GM19239 (cell line): ENCODE results near the gene MEN1.

Experiments
- DNase-seq: peaks from one replicate; pipeline ENCODE4 v3.0.0; 2011; ENCODE audit warnings: low spot score; ENCODE audit not compliant: insufficient read length
- FAIRE-seq: peaks from 2 replicates; lab custom pipeline; 2011; peaks lifted over from hg19 to GRCh38; lab: Jason Lieb, UNC

Gene MEN1

DNA sequence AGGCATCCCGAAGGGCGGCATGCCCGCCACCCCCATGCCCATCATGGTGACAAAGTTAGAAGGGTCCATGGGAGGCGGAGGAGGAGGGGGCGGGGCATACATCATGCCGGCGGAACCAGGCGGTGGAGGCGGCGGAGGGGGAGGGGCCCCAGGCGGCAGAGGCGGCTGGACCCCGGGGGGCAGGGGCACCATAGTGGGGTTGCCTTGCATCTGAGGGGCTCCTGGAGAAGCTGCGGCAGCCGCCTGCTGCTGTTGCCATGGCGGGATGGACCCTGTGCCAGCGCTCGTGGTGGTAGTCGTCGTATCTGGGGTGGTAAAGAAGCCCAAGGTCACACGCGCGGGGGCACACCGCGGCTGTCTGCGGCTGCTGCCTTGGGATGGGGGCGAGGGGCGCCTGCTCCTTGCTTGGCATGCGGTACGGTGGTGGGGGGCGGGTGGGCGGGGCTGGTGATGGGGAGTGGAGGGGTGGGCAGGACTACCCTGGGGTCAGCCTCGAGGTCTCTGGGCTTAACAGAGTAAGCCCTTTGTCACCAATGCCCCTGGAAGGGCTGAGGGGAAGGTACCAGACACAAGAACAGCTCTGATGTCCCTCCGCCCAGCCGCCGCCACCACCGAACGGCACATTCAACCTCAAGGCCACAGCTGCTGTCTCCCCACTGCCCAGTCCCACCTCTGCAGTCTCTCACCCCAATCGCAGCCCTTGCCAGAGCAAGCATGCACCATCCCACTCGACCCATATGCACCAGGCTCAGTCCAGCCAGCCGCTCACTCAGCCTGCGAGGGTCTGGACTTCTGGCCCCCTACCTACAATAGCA, 44.3 kb downstream of the MEN1 start:
- FAIRE-seq (no peak), DNase-seq (no peak)

DNA sequence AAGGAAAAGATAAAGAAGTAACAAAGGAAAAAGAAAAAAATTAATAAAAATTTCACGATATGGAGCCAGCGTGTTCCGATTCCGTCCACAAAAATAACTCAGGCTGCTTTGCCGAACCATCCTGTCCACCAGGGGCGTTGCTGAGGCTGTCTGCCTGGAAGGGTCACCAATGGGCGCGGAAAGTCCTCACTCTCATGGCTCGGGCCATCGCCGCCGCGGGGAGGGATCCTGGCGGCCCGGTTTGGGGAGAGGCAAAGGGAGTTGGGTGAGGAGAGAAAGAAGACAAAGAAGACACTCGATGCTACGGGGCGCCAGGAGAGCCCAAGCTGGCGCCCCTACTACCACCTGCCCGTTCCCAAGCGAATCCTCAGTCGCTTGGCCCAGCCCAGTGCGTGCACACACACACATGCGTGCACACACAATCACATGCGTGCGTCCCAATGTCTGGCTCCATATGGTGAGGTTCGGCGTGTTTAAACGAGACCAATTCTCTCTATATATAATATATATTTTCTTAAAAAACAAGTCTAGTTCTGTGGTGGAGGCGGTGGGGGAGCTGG, 45.0 kb downstream of the MEN1 start:
- FAIRE-seq = no peak
- DNase-seq = no peak

DNA sequence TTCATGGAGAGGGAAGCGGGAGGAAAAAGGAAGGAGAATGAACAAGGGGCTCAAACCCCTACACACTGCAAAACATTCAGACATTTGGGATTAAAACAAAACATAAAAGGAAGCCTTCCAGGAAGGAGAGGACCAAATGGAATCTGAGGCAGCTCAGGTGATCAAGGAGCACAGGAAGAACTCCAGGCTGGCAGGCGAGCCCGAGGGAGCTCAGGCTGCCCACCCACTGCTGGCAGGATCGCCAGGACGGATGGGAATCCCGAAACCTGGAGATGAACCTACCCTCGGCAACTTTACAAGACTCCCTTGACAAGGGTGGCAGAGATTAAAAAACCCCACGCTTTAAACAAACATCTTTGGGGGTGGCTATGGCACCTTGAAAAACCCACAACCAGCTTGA, 45.6 kb downstream of the MEN1 start:
- FAIRE-seq (peak; percentile 39), DNase-seq (no peak)

DNA sequence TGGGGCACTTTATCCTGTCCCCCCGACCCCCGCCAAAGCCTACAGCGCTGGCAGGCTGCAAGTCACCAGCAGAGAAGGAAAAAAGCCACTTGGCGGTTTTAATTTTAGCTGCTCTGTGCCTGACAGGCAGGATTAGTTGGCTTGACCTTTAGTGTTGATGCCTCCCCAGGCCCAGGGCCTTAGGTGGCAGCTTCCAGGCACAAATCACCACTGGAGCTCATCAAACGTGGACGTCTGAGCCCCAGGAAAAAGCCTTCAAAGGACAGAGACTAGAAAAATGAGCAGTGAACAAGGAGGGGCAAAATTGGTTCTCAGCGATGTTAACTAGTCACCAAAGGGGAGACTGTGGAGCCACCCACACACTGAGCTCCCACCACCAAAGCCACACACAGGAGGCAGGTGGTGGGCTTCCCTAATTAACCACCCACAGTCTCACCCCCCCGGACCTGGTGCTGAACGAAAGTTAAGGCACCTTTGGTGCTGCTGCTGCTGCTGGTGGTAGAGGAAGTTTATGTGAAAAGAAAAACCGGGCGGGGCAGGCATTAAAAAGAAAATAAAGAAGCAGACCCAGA, 46.2 kb downstream of the MEN1 start:
- no peak for FAIRE-seq

DNA sequence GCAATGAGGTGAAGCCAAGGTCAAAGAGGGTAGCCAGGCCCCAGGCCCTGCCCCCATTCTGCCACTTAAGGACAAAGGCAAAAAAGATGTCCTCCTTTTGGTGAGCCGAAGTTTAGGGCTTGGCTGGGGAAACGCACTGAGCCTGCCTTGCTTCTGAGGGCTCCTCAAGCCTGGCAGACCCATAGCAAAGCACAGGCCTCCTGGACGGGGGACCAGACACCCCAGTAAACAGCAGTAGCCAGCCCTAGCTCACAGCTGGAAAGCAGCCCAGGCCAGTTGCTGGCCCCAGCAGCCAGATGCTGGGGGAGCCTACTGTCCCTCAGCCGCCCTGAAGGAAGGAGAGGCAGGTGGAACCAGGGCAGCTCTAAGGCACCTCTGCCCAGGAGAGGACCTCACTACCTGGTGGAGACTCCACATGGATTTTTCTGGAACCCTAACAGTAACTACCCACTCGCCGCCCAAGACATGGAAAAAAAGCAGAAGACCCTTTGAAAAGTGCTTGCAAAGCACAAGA, 46.8 kb downstream of the MEN1 start:
- FAIRE-seq = no peak
- no peak for DNase-seq

More for the DNA sequence above, 46.2 kb downstream of the MEN1 start:
- DNase-seq = no peak

DNA sequence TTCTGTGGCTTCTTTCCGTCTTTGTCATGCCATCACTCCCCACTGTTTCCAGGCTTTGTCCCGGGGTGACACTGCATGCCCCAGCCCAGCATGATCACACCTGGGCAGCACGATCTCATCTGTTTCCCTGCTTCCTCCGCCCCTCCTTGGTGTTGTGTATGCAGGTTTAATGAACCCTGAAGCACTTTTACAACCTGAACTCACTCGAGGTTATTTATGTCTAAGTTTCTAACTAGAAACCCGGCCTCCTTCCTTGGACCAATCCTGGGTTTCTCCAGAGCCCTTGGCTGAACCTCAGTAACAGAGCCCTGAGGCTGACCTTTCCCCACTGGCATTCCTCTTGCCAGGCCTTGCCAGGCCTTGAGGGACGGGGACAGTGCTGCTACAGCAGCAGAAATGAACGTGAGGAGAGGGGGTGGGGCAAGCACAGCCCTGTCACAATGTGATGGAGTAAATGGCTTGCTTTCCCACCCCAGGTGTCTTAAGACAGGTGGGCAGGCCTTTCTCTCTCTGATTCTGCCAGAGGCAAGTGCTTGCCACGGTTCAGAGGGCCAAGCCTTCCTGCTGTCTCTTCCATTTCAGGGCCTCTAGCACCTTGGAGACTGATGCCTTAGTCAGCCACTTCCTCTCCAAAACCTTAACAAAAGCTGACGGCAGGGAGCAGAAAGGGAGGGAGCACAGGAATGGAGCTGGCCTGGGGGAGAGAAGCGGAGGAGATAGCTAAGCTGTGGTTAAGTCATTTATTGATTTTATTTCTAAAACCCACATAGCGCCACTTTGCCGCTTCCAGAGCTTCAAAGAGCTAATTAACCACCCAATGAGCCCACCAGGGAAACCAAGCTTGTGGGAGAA, 47.5 kb downstream of the MEN1 start:
- no peak for DNase-seq
- FAIRE-seq = no peak

DNA sequence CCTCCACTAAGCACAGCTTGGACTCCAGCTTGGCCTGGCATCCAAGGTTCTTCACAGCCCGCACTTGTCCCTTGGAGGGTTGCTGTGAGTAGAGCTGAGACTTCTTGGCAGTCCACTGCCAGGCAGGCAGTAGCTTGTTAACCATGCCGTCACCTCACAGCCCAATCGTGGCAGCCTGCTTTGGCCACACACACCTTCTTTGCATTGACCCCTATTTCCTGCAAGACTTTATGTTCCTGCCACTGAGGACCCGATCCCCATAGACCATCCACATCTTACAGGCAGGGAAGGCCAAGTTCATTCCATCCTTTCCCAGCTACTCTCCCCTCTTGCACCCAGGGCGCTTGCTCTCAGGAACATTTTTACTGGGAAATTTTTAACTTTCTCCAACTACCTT, 48.1 kb downstream of the MEN1 start:
- FAIRE-seq (no peak), DNase-seq (no peak)

DNA sequence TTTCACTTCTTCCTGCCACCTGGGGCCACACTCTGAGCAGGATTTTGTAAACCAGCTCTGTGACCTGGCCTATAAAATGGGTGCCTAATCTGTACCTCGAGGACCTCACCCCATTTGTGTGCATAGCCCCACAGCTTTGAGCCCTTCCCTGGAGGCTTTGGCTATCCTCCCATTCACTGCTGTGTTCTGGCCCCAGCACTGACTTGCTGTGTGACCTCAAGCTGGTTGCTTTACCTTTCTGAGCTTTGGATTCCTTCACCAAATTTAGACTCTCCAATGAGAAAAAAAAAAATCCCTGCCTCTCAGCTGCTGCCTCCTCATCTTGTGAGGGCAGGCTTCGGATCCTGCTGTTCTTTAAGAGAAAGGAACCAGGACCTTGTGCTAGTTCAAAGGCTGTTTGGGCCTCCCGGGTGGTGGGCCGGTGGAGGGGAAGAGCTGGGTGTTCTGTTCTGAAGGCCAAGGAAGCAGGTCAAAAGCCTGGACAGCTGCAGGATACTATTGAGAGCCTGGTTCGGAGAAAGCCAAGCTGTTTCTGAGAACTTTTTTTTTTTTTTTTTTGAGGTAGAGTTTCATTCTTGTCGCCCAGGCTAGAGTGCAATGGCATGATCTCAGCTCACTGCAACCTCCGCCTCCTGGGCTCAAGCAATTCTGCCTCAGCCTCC, 49.5 kb downstream of the MEN1 start:
- no peak for FAIRE-seq
- DNase-seq = no peak

DNA sequence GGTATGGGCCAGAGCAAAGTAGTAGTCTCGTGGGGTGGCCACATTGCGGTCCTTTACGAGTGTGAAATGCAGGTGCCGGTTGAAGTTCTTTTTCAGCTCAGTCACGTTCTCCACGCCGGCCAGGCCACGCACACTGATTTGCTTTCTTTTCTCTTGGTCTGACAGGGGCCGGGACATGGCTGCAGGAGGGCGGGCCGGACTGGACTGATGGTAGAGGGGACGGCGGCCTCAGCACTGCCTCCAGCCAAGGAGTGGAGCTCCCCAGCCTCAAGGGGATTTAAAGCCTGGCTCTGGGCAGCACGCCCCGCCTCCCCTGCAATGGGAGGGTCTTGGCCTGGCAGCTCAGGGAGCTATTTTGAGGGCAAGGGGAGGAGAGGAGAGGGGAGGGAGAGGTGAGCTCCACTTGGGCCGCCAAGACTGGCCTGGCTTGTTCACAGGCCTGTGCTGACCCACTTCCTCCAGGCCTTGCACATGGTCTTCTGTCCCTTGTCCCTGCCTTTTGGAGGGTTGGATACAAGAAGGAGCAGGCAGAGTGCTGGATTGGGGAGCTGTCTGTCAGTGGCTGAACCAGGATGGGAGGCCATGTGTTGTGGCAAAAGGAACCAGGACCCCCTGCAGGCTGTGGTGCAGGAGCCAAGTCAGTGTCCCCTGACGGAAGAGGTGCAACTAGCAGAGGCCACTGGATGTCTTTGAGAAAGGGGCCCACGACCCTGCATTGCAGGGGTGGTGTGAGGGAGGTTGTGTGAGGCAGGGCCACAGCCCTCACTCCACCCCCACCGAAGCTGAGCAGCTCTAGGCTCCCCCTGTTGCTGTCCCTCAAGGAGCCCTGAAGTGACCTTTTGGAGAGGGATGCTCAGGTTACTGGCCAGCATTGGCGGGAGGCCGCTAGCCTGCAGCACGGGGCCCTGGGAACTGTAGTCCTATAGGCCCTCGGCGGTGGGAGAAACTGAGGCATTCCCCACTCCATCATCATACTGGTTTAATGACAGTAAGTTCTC, 50.3 kb downstream of the MEN1 start, which contains the start of gene PYGM:
TSS of gene PYGM (minus strand) at position 253 of the 998 bp plus-strand sequence. CDS start at position 177, 76 bp downstream.
- DNase-seq = no peak
- no peak for FAIRE-seq

DNA sequence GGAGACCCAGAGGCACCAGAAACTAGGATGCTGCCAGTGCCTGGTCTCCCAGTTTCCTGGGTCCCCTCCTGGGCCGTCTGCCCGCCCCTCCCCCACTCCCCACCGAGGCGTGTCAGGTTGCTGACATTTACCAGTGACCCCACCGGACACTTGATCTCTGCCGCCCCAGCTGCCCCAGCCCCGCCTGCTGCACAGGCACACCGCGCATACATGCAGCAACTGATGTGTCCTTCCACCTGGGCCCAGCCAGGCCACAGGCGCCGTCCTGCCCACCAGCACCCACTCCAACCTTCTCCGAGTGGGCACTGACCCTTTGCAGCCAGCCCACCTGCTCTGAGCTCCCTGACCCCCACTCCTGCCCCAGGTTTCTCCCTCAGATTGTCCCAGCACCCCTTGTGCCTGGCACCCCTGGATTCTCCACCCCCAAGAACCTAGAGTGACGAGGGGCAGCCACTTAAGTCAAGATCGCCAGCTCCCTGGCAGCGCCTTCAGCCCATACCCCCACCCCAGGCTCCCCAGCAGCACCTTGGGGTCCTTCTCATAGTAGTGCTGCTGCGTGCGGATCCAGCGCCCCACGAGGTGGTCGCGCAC, 51.1 kb downstream of the MEN1 start:
- no peak for FAIRE-seq
- DNase-seq = no peak

DNA sequence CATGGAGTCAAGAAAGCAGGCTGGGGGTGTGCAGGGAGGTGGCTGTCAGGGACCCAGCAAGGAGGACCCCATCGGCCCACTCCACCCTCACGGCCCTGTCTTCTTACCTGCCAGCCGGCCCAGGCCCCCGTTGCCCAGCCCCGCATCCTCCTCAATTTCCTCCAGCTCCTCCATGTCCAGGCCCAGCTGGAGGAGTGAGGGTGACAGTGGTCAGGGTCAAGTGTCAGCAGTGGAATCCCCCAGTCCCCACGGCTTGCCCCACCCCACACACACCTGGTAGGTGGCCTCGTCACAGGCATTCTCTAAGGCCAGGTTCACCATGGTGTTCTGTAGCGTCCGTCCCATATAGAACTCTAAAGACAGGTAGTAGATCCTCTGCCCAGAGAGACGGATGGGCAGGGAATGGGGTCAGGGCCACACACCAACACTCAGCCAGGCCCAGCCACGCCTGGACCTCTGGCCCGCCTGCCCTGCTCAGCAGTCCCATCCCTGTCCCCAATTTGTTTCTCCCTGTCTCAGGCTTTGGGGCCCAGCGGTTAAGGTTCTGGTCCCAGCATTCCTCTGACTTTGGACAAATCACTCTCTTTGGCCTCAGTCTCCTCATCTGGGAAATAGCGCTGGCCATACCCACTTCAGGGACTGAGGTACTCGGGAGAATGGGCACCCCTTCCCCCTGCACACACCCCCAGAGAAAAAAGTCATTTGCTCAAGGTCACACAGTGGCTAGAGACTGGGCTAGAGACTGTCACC, 51.8 kb downstream of the MEN1 start:
- DNase-seq = no peak

DNA sequence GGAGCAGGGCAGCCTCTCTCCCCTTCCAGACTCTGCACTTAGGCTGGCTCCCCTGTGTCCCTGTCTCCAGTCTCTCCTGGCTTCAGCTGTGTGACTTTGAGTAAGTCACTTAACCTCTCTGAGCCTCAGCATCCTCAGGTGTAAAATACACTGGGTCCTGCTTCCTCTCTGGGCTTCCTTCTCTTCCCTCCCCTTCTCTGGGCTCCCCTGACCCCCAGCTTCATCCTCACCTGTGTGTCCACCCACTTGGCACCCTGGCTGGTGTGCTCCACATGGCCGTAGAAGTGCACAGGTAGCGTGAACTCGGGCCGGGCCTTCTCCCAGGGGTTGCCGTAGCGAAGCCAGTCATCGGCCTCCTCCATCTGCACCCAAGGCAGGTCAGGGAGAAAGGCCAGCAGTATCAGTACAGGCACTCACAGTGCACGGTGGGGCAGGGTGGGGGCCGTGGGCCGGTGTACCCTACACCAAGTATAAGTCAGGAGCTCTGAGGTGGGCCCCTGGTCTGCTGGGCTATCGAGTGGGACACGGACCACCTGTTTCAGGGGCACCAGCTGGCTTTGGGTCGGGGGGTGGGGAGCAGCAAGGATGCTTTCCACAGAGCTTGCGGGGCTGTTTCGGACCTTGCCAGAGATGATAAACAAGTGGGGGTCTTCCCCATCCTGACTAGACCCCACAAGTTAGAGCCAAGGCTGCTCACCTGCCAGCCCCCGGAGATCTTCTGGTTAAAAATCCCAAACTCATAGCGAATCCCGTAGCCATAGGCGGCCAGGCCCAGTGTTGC, 52.6 kb downstream of the MEN1 start:
- no peak for FAIRE-seq
- no peak for DNase-seq

More for the DNA sequence above, 51.8 kb downstream of the MEN1 start:
- no peak for FAIRE-seq

DNA sequence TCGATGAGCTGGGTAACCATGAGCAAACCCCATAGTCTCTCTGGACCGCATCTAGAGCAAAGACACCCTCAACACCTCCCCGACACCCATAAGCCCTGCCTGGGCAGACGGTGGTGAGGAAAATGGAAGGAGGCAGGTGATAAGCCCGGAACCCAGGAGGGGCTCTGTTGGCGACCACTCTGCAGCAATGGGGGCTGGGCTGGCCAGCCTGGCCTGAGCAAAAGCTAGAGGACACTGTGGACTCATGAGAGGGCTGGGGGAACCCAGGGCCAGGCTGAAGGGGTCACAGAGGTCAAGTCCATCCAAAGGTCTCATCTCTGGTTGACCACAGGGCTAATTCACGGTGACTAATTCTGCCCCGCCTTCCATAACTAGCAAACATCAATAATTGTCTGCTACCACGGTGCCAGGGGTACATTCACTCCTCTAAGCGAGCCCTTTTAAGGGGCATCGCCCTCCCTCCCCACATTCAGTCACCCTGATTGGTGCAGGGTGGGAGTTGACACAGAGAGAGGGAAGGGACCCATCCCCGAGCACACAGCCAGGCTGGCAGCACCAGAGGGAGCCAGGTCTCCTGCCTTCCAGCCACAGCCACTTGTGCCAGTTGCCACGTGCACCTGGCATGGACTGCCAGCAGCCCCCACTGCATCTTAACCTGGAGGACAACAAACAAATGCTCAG, 54.5 kb downstream of the MEN1 start:
- no peak for DNase-seq
- FAIRE-seq = no peak

DNA sequence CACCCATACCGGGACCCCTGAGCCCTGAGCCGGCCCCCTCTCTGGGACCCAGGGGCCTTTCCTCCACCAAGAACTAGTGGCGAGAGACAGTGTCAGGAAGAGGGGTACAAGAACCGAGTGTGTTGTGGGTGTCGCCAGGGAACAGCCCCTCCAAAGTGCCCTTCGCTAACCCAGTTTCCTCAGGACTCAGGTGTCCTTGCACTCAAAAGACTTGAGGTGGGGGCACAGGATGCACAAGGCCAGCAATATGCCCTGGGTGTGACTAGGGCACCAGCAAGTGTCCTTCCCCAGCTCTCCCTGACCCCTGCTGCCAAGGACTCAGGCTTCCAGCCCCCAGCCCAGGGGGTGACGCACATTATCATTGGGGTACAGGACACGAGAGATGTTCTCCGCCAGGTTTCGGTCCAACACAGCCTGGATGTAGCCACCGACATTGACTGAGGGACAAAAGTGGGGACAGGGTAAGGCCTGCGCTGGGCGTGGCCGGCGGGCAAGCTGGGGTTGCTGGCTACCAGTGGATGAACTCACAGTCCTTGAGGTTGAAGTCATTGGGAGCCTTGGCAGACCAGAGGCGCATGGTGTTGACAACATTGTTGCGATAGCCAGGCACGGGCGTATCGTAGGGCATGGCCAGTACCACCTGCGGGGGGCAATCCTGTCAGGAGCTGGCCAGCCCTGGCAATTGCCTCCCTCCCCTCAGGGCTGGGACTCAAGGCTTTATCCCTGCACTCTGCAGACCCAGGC, 55.3 kb downstream of the MEN1 start:
- FAIRE-seq = no peak

DNA sequence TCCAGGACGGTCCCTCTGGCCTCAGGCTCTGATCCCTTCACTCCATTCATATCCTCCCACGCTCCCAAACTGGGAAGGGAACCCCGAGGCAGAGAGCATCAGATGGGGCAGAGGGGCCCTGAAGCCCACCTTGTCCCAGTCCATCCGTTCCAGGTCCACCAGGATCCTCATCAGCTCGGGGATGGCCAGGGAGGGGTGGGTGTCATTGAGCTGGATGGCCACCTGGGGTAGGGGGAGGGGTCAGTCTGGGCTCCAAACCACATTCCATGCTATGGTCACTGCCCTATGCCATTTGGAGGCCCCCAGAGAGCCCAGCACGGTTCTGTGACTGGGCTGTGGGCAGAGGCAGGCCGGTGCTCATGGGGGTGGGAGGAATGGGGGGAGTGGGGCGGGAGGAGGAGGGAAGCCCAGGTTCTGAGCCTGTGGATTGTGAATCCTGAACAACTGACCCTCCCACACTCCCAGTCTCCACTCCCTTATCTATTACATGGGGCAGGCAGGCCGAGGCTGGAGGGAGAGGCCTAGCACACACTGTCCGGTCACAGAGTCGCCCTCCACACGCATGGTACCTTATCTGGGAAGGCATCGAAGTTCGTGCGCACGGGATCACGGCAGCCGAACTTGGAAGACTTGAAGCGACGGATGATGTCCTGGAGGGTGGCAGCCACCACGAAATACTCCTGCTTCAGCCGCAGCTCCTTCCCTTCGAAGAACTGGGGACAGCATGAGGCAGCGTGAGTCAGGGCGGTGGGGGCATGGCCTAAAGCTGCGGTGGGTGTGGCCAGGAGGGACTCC, 56.0 kb downstream of the MEN1 start:
- DNase-seq (no peak), FAIRE-seq (no peak)

More for the DNA sequence above, 55.3 kb downstream of the MEN1 start:
- no peak for DNase-seq
